ENCODE data around the gene KMT2A. TPM values are rescaled to one million over a fixed set of nuclear protein-coding genes. Genes with fewer than 3 reads are reported as not detected.

KMT2A gene
- total RNA-seq, 1 donor from 2014 or later, result 19.3 TPM

DNA sequence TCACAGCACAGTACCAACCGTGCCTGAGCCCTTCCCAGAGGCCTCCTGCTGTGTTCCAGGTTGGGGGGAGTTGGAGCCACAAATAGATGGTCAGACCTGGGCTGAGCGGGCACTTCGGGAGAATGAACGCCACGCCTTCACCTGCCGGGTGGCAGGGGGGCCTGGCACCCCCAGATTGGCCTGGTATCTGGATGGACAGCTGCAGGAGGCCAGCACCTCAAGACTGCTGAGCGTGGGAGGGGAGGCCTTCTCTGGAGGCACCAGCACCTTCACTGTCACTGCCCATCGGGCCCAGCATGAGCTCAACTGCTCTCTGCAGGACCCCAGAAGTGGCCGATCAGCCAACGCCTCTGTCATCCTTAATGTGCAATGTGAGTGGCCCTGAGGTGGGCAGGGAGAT is 95.8 kb downstream of the KMT2A start:
- DNase-seq (ENCODE audit: low read depth), result no peak

DNA sequence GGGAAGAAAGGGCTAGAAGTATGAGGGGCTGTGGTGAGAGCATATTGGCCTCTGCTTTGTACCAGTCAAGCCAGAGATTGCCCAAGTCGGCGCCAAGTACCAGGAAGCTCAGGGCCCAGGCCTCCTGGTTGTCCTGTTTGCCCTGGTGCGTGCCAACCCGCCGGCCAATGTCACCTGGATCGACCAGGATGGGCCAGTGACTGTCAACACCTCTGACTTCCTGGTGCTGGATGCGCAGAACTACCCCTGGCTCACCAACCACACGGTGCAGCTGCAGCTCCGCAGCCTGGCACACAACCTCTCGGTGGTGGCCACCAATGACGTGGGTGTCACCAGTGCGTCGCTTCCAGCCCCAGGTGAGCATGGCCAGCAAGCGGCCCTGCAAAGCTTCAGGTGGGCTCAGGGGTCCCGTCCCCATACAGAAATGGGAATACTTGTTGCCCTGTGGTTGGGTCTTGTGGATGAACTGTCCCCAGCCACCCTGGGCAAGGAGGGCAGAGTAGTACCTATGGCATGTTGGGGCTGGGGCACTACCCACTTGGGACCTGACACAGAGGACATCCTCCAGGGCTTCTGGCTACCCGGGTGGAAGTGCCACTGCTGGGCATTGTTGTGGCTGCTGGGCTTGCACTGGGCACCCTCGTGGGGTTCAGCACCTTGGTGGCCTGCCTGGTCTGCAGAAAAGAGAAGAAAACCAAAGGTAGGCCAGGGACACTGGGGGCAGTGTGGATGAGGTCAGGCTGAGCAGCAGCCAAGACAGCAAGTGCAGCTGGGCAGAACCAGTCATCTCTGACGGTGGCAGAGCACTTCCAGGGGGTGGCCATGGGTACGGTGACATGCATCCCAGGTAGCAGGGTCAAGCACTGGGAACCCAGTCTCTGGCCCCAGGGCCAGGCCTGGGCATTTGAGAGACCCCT is 96.8 kb downstream of the KMT2A start:
- no peak for DNase-seq (ENCODE audit: low read depth)

- DNase-seq (ENCODE audit: low read depth), result no peak
These were observed 97.8 kb downstream of the KMT2A start for GRCh38 chr11:118533769-118534729.

- DNase-seq (ENCODE audit: low read depth), result no peak
These were observed 99.0 kb downstream of the KMT2A start for GRCh38 chr11:118535261-118535660.

DNA sequence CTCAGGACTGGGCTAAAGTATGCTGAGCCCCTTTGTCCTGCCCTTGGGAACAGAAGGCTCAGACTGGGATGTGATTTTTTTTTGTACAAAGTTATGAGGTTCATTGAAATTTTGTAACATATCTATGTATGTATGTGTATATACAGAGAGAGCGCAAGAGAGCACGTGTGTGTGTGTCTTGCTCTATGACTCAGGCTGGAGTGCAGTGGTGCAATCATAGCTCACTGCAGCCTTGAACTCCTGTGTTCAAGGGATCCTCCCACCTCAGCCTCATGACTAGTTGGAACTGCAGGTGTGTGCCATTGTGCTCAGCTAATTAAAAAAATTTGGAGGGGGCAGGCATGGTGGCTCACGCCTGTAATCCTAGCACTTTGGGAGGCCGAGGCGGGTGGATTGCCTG is 100.4 kb downstream of the KMT2A start:
- DNase-seq (ENCODE audit: low read depth), result no peak

GRCh38 chr11:118537409-118537980 is 101.2 kb downstream of the KMT2A start:
- DNase-seq (ENCODE audit: low read depth), result no peak

- no peak for DNase-seq (ENCODE audit: low read depth)
These were observed 107.8 kb downstream of the KMT2A start for GRCh38 chr11:118544010-118544646.

DNA sequence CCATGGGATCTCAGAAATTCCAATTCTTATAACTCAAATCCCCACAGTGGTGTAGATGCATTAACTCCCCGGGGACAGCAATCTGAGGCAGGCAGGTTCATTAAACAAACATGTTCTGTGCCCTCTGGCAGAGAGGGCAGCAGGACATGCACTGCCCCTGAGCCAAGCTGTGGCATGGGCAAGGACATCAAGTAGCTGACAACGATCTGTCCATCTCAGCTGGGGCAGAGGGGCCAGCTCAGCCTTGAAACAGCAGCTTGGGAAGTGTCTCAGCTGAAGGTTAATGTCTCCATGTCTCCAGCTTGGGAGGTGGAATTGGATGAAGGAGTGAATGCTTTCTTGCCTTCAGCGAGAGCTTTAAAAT is 108.3 kb downstream of the KMT2A start:
- no peak for DNase-seq (ENCODE audit: low read depth)

- DNase-seq (ENCODE audit: low read depth), result no peak
These were observed 109.2 kb downstream of the KMT2A start for GRCh38 chr11:118545533-118545932.

DNA sequence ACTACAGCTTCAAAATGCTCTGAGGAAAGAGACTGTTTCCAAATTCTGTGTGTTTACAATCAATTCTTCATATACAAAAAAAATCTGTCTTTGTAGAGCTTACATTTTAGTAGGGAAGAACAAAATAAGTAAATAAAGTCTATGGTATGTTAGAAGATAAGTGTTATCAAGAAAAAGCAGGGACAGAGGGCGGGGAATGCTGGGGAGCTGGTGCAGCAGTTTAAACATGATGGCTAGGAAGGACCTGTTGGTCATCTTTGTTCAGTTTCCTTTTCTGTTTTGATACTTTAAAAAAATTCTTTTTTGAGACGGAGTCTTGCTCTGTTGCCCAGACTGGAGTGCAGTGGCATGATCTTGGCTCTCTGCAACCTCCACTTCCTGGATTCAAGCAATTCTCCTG is 110.8 kb downstream of the KMT2A start:
- DNase-seq (ENCODE audit: low read depth), result no peak

GRCh38 chr11:118552341-118552740 is 116.0 kb downstream of the KMT2A start:
- DNase-seq (ENCODE audit: low read depth), result peak; percentile 29

DNA sequence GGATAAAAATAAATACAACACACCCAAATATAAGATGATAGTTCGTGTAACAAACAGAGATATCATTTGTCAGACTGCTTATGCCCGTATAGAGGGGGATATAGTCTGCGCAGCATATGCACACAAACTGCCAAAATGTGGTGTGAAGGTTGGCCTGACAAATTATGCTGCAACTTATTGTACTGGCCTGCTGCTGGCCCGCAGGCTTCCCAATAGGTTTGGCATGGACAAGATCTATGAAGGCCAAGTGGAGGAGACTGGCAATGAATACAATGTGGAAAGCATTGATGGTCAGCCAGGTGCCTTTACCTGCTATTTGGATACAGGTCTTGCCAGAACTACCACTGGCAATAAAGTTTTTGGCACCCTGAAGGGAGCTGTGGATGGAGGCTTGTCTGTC is 124.5 kb downstream of the KMT2A start:
- DNase-seq (ENCODE audit: low read depth), result no peak

GRCh38 chr11:118565051-118565450 is 128.8 kb downstream of the KMT2A start:
- DNase-seq (ENCODE audit: low read depth), result peak; percentile 24

DNA sequence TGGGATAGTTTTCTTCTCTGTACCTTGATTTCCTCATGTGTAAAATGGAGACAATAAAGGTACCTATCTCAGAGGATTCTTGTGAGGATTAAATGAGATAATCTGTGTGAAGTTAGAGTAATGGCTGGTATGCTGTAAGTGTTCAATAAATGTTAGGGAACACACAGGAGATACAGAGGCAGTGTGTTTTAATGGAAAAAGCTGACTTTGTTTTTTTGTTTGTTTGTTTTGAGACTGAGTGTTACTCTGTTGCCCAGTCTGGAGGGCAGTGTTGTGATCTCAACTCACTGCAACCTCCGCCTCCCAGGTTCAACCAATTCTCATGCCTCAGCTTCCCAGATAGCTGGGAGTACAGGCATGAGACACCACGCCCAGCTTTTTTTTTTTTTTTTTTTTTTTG is 133.4 kb downstream of the KMT2A start:
- DNase-seq (ENCODE audit: low read depth), result no peak

DNA sequence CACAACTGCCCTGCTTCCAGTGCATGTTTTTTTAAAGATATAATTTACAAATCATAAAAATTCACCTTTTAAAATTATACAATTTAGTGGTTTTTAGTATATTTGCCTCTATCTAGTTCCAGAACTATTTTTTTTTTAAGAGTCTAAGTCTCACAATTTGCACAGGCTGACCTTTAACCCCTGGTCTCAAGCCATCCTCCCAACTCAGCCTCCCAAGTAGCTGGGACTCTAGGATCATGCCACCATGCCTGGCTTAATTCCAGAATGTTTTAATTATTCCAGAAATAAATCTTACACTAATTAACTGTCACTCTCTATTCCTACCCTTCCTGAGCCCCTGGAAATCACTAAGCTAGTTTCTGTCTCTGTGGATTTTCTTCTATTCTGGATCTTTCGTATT is 134.5 kb downstream of the KMT2A start:
- DNase-seq (ENCODE audit: low read depth), result no peak

DNA sequence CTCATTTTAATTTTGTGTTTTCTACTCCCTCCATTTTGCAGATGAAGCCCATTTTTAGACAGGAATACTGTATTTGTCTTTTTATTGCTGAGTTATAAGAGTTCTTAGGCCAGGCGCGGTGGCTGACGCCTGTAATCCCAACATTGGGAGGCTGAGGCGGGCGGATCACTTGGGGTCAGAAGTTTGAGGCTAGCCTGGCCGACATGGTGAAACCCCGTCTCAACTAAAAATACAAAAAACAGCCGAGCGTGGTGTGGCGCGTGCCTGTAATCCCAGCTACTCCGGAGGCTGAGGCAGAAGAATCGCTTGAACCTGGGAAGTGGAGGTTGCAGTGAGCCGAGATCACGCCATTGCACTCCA is 135.4 kb downstream of the KMT2A start:
- DNase-seq (ENCODE audit: low read depth), result peak; percentile 30

- DNase-seq (ENCODE audit: low read depth), result peak; percentile 81
These were observed 136.0 kb downstream of the KMT2A start, which contains the start of gene ARCN1 for GRCh38 chr11:118572061-118572980. TSS of gene ARCN1 (plus strand) at chr11:118572409. CDS start at chr11:118572548, 139 bp downstream.

GRCh38 chr11:118572981-118573550 is 136.8 kb downstream of the KMT2A start:
- DNase-seq (ENCODE audit: low read depth), result peak; percentile 22

DNA sequence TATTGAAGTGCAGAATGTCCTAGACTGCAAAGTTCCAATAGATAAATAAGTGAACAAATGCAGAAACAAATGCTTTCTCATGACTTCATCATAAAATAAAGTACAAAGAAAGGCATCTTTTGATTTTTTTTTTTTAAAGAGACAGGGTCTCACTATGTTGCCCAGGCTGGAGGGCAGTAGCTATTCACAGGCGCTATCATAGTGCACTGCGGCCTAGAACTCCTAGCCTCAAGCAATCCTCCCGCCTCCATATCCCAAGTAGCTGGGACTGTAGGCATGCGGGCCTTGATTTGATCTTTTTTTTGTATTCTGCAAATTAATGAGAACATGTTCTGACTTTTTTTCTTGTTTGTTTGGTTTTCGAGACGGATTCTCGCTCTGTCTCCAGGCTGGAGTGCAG is 138.3 kb downstream of the KMT2A start:
- no peak for DNase-seq (ENCODE audit: low read depth)

All from myocyte (in vitro differentiated cells).